Embryonic facial prominence (tissue), 1 donor: ENCODE results near the gene INA.
"Not testable (repeated sequence)": the region's sequence is repeated elsewhere in the genome, so short reads cannot be mapped to it uniquely, and the experiment has no call there.

Source experiments
- DNase-seq: peaks from one replicate; pipeline ENCODE4 v3.0.0-alpha.2; 2016; ENCODE audit errors: extremely low spot score

The INA gene

DNA sequence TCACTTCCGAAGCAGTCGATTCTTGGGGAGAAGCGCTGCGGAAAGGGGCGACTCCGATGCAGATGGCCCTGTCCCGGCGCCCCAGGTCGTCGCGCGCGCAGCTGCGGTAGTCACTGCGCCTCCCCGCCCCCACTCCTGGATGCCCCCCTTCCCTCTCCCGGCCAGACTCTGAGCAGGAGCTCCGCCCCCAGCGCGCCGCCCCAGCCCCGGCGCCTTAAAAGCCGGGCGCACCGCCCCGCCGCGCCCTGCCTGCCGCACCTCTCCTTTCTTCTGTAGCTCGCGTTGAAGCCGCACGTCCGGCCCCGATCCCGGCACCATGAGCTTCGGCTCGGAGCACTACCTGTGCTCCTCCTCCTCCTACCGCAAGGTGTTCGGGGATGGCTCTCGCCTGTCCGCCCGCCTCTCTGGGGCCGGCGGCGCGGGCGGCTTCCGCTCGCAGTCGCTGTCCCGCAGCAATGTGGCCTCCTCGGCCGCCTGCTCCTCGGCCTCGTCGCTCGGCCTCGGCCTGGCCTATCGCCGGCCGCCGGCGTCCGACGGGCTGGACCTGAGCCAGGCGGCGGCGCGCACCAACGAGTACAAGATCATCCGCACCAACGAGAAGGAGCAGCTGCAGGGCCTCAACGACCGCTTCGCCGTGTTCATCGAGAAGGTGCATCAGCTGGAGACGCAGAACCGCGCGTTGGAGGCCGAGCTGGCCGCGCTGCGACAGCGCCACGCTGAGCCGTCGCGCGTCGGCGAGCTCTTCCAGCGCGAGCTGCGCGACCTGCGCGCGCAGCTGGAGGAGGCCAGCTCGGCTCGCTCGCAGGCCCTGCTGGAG lies at the start of gene INA:
Gene INA, plus strand, starts transcription at position 243 of the 817 bp plus-strand sequence. Its CDS starts 74 bp downstream, at position 317.
- DNase-seq, result no peak

DNA sequence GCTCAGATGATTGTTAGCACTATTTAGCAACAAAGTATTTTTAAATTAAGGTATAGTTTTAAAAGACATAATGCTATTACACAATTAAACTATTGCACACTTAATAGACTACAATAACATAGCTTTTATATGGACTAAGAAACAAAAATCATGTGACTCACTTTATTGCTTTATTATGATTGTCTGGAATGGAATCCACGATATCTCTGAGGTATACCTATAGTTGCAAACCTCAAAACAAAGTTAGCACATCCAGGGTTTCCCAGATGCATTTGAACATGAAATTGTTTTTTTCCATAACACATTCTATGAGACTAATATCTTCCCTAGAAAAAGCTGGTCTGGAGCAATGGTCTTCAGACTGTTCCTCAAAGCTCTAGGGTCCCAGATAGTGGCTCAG lies 49.5 kb upstream of the INA start:
- no peak for DNase-seq

DNA sequence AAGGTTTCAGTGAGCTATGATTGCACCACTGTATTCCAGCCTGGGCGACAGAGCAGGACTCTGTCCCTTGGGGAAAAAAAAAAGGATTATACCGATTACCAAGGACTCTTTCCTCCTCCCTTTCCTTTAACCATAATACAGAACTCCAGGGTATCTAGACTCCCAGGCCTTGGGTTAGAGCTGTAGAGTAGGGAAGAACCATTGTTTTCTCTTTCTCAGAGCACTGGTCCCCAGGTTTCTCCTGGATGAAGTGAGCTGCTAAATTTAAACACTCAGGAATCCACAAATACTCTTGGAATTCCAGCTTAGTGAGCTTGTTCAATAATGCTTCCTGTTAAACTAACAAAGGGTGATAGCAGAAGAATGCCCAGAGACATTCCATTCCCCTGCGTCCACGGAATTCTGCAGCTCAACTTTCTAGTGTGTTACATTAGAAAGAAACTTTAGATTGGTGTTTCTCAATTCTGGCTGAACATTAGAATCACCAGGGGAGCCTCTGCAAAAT lies 45.8 kb upstream of the INA start:
- no peak for DNase-seq

- DNase-seq, result no peak
Observed at GRCh38 chr10:103232131-103232673, 44.7 kb upstream of the INA start.

DNA sequence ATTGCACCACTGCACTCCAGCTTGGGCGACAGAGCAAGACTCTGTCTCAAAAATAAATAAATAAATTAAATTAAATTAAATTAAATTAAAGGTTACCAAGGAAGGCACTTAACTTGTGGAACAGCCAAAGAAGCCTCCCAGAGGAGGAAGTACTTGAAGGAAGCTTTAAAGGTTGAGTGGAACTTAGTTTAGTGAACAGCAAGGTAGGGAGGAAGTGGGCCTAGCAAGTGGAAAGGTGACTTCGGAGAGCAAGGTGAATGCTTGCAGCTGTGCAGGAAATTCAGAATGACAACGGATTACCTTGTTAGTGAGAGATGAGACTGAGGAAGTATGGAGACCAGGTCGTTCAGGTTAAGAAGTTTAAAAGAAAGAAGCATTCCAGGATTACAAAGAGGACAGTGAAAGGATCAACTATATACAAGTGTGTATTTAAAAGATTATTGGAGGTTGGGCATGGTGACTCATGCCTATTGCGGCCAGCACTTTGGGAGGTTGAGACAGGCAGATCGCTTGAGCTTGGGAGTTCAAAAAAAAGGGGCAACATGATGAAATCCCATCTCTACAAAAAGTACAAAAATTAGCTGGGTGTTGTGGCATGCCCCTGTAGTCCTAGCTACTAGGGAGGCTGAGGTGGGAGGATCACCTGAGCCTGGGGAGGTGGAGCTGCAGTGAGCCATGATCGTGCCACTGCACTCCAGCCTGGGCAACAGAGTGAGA lies 44.0 kb upstream of the INA start:
- no peak for DNase-seq

GRCh38 chr10:103235775-103236174 lies 41.2 kb upstream of the INA start:
- no peak for DNase-seq

GRCh38 chr10:103238506-103239252 lies 38.3 kb upstream of the INA start:
- no peak for DNase-seq

GRCh38 chr10:103241262-103242011 lies 35.5 kb upstream of the INA start:
- no peak for DNase-seq

GRCh38 chr10:103244666-103245271 lies 32.2 kb upstream of the INA start:
- DNase-seq, result no peak

DNA sequence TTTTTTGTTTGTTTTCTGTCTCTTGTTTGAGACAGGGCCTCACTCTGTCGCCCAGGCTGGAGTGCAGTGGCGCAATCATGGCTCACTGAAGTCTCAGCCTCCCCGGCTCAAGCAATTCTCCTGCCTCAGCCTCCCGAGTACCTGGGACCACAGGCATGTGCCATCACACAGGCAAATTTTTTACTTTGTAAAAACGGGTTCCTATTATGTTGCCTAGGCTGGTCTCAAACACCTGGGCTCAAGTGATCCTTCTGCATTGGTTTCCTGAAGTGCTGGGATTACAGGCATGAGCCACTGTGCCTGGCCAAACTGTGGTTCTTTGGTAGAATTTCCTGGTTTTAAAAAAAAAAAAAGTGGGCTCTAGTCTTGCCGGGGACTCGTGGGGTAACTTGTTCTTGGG lies 31.4 kb upstream of the INA start, which contains the start of gene RPEL1:
Gene RPEL1, plus strand, starts transcription at position 301 of the 400 bp plus-strand sequence. CDS start 110 bp downstream, outside the sequence.
- not testable (repeated sequence) for DNase-seq

DNA sequence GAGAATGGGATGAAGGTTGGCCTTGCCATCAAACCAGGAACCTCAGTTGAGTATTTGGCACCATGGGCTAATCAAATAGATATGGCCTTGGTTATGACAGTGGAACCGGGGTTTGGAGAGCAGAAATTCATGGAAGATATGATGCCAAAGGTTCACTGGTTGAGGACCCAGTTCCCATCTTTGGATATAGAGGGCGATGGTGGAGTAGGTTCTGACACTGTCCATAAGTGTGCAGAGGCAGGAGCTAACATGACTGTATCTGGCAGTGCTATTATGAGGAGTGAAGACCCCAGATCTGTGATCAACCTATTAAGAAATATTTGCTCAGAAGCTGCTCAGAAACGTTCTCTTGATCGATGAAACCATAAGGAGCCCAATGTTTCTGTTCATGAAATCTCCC lies 30.6 kb upstream of the INA start:
- no peak for DNase-seq

DNA sequence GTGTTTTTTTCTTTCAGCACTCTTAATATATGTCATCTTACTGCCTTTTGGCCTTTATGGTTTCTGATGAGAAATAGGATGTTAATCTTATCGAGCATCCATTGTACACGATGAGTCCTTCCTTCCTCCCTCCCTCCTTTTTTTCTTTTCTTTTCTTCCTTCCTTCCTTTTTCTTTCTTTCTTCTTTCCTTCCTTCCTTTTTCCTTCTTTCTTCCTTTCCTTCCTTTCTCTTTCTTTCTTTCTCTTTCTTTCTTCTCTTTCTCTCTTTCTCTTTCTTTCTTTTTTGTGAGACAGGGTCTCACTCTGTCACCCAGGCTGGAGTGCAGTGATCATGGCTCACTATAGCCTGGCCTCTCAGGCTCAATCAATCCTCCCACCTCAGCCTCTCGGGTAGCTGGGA lies 22.8 kb upstream of the INA start:
- DNase-seq, result no peak

DNA sequence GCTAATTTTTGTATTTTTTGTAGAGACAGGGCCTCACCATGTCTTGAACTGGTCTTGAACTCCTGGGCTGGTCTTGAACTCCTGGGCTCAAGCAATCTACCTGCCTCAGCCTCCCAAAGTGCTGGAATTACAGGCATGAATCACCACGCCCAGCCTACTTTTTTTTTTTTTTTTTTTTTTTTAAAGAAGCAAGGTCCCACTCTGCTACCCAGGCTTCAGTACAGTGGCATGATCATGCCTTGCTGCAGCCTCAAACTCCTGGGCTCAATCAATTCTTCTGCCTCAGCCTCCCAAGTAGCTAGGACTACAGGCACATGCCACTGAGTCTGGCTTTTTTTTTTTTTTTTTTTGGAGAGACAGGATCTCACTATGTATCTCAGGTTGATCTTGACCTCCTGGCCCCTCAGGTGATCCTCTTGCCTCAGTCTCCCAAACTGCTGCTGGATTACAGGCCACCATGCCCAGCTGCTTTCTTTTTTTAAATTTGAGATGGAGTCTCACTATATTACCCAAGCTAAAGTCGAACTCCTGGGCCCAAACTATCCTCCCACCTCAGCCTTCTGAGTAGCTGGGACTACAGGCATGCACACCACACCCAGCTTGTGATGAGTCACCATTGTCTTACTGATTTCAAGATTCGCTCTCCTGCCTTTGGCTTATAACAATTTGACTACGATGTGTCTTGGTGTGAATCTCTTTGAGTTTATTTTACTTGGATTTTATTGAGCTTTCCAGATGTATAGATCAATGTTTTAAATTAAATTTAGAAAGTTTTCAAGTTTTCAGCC lies 22.2 kb upstream of the INA start:
- DNase-seq, result no peak

DNA sequence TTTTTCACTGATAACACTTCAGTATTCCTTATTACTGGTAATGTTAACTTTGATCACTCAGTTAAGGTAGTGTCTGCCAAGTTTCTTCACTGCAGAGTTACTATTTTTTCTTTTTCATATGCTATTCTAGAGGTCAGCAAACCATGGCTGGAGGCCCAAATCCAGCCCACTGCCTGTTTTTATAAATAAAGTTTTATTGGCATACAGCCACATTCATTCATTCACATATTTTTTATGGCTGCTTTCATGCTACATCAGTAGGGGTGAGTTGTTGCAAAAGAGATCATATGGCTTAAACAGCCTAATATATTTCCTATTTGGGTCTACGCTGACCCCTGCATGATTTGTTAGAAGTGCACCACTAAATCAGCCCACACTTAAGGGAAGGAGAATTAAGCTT lies 20.3 kb upstream of the INA start:
- DNase-seq, result no peak

DNA sequence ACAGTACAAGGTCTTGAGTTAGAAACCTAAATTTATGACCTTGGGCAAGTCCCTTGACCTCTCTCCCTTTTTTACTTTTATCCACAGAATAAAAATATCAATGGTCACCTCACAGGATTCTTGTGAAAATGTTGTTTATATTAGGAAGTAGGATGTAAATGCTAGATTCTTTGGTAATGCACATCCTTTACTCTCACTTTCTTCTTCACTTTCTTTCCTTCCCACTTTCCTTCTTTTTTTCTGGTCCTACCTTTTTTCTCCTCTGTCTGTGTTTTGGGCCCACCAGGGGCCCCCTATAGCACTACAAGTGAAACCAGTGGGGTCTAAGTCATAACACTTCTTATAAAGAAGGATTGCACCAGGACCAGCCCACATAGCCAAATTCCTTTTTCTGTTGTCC lies 19.1 kb upstream of the INA start:
- DNase-seq, result no peak

- not testable (repeated sequence) for DNase-seq
Observed at GRCh38 chr10:103258928-103259327, 18.0 kb upstream of the INA start.

- DNase-seq, result no peak
Observed at GRCh38 chr10:103259989-103260388, 16.9 kb upstream of the INA start.

DNA sequence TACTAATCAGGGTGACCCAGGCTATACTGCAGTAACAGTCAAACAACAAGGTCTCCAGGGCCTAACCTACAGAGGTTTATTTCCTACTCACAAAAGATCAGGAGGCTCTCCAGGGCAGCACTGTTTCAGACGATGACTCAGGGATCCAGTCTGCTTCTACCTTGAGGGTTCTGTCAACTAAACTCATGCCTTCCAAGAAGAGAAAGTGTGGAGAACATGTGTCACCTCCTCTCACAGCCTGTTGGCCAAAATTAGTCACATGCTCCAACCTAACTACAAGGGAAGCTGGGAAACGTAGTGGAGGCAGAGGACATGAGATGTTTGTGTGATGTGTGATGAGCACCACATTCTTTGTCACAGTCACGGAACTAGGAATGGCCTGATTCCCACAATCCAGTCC lies 14.7 kb upstream of the INA start:
- DNase-seq, result no peak

DNA sequence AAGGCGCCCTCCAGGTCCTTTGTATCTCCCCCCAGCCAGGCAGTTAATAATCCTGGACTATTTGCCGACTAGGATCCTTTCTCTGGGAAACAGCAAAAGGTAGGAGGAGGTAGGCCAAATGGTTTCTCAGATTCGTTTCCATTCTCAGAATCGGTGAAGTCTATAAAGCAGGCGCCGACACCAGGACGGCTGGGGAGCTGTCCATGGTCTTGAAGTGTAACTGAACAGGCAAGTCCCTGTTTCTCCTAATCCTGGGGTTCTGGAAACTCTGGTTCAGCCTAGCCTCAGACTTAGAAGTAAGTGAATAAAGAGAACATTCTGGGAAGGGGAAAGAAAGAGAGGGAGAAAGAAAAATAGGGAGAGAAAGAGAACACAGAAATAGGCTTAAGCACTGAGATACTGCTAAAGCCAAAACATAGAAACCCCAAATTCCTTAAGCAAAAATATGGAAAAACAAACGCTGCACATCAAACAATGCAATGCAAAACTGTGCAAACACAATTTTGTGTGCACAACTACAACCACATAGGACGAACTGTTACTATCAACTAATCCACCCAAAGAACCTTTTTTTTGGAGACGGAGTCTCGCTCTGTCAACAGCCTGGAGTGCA lies 11.1 kb upstream of the INA start:
- DNase-seq, result no peak
